ENCODE data around the gene HAPLN3.

HAPLN3 gene

GRCh38 chr15:88909956-88910831 is 14.8 kb upstream of the HAPLN3 start:
- DNase-seq: no peak

- DNase-seq: no peak
Measured at GRCh38 chr15:88908697-88909621, 13.6 kb upstream of the HAPLN3 start.

GRCh38 chr15:88908123-88908522 is 12.8 kb upstream of the HAPLN3 start:
- DNase-seq: no peak

GRCh38 chr15:88907111-88907510 is 11.8 kb upstream of the HAPLN3 start:
- no peak for DNase-seq

GRCh38 chr15:88906551-88906950 is 11.2 kb upstream of the HAPLN3 start:
- no peak for DNase-seq

- DNase-seq: no peak
Measured at GRCh38 chr15:88906130-88906529, 10.8 kb upstream of the HAPLN3 start.

GRCh38 chr15:88905576-88905975 is 10.2 kb upstream of the HAPLN3 start:
- no peak for DNase-seq

GRCh38 chr15:88904624-88905327 is 9.4 kb upstream of the HAPLN3 start:
- peak; percentile 93 to 97 for DNase-seq

GRCh38 chr15:88904257-88904623 is 8.9 kb upstream of the HAPLN3 start:
- DNase-seq: no peak

- no peak for DNase-seq
Measured at GRCh38 chr15:88902846-88903245, 7.5 kb upstream of the HAPLN3 start.

- DNase-seq: no peak
Measured at GRCh38 chr15:88902221-88902835, 7.0 kb upstream of the HAPLN3 start.

- no peak for DNase-seq
Measured at GRCh38 chr15:88901508-88902220, 6.3 kb upstream of the HAPLN3 start.

GRCh38 chr15:88900982-88901418 is 5.7 kb upstream of the HAPLN3 start:
- no peak for DNase-seq

GRCh38 chr15:88900309-88900981 is 5.1 kb upstream of the HAPLN3 start:
- no peak for DNase-seq

GRCh38 chr15:88899251-88899650 is 3.9 kb upstream of the HAPLN3 start:
- DNase-seq: no peak

- no peak for DNase-seq
Measured at GRCh38 chr15:88898736-88899135, 3.4 kb upstream of the HAPLN3 start.

GRCh38 chr15:88897456-88898194 is 2.3 kb upstream of the HAPLN3 start:
- DNase-seq: peak; percentile 74 to 92

GRCh38 chr15:88897142-88897455 is 1.8 kb upstream of the HAPLN3 start:
- DNase-seq: no peak

GRCh38 chr15:88896333-88897033 is 1.1 kb upstream of the HAPLN3 start:
- no peak for DNase-seq

GRCh38 chr15:88894348-88894818 is 961 bp downstream of the HAPLN3 start:
- peak; percentile 84 to 91 for DNase-seq
